ENCODE measurements around the gene PPP1R12B.
"Not testable (repeated sequence)": the region's sequence is repeated elsewhere in the genome, so short reads cannot be mapped to it uniquely, and the experiment has no call there.

DNA sequence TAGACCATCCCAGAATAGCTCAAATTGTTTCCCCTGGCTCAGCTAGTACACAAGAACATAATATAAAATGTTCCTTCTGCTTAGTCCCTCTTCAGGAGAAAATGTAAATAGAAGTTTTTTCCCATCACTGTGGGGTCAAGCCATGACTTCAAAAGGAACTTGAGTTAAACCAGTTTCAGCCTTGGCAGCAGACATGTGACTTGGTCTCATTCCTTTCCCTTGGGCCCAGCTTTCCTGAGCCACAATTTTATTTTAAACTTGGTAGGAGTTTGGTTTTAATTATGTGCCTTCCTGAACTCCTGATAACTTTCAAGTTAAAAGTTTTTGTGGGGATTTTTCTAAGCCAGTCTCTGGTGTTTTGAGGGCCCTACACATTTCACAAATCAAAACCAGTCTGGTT, 204.1 kb downstream of the PPP1R12B start:
- TF ChIP-seq, protein P1, sequence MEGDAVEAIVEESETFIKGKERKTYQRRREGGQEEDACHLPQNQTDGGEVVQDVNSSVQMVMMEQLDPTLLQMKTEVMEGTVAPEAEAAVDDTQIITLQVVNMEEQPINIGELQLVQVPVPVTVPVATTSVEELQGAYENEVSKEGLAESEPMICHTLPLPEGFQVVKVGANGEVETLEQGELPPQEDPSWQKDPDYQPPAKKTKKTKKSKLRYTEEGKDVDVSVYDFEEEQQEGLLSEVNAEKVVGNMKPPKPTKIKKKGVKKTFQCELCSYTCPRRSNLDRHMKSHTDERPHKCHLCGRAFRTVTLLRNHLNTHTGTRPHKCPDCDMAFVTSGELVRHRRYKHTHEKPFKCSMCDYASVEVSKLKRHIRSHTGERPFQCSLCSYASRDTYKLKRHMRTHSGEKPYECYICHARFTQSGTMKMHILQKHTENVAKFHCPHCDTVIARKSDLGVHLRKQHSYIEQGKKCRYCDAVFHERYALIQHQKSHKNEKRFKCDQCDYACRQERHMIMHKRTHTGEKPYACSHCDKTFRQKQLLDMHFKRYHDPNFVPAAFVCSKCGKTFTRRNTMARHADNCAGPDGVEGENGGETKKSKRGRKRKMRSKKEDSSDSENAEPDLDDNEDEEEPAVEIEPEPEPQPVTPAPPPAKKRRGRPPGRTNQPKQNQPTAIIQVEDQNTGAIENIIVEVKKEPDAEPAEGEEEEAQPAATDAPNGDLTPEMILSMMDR (IDR thresholded peaks at IDR 0.05), result not testable (repeated sequence)
- not testable (repeated sequence) for TF ChIP-seq POLR2A (IDR thresholded peaks at IDR 0.05)

Data from uterus (tissue), 2 donors.